Neural cell (in vitro differentiated cells): ENCODE measurements around the gene HIVEP3. TPM values are rescaled to one million over a fixed set of nuclear protein-coding genes. Genes with fewer than 3 reads are reported as not detected.

ENCODE experiments used
- H2AFZ ChIP-seq: fragments of 200-600, 300-800 bp; sonication (generic), shearing (Covaris generic); 2 replicates; pipeline ENCODE4 v1.6.0; 2014; ENCODE audit warnings: low read depth, mild to moderate bottlenecking, antibody characterized with exemption, low read length, moderate library complexity
- H3F3A ChIP-seq: fragments of 200-600 bp; shearing (Covaris generic); 2 replicates; pipeline ENCODE4 v1.6.1; 2016; ENCODE audit warnings: mild to moderate bottlenecking, moderate library complexity, mixed read lengths, antibody characterized with exemption, low read length; ENCODE audit not compliant: insufficient read depth, poor library complexity, severe bottlenecking
- H3K27ac ChIP-seq: fragments of 200-600, 300-800 bp; sonication (generic), shearing (Covaris generic); 2 replicates; pipeline ENCODE4 v1.5.1; 2014; ENCODE audit warnings: mild to moderate bottlenecking, low read length, moderate library complexity
- H3K27me3 ChIP-seq: fragments of 300-800, 200-600 bp; sonication (generic), shearing (Covaris generic); 2 replicates; pipeline ENCODE4 v1.6.0; 2014; ENCODE audit warnings: mild to moderate bottlenecking, low read depth, low read length, moderate library complexity; ENCODE audit not compliant: insufficient read depth
- H3K36me3 ChIP-seq: fragments of 300-800, 200-600 bp; sonication (generic), shearing (Covaris generic); 2 replicates; pipeline ENCODE4 v1.5.1; 2014; ENCODE audit warnings: mild to moderate bottlenecking, antibody characterized with exemption, low read length, moderate library complexity; ENCODE audit not compliant: insufficient read depth
- H3K4me2 ChIP-seq: fragments of 300-800, 200-600 bp; sonication (generic), shearing (Covaris generic); 2 replicates; pipeline ENCODE4 v1.6.0; 2014; ENCODE audit warnings: mild to moderate bottlenecking, low read length
- H3K4me3 ChIP-seq: fragments of 300-800, 200-600 bp; sonication (generic), shearing (Covaris generic); 2 replicates; pipeline ENCODE4 v1.5.1; 2014; ENCODE audit warnings: mild to moderate bottlenecking, low read length, moderate library complexity
- H3K79me2 ChIP-seq: fragments of 200-600 bp; shearing (Covaris generic); replicated peaks from 2 replicates; pipeline ENCODE4 v1.6.0; 2014; ENCODE audit warnings: mild to moderate bottlenecking, low read length, moderate library complexity; ENCODE audit not compliant: insufficient read depth
- H3K9ac ChIP-seq: fragments of 300-800, 200-600 bp; sonication (generic), shearing (Covaris generic); 2 replicates; pipeline ENCODE4 v1.6.1; 2016; ENCODE audit warnings: mild to moderate bottlenecking, low read length, mixed read lengths
- H3K9me2 ChIP-seq: fragments of 200-600 bp; shearing (Covaris generic); 2 replicates; pipeline ENCODE4 v1.6.1; 2016; ENCODE audit warnings: mild to moderate bottlenecking, low read length, mixed read lengths; ENCODE audit not compliant: insufficient read depth
- H3K9me3 ChIP-seq: fragments of 200-600, 300-800 bp; sonication (generic), shearing (Covaris generic); 2 replicates; pipeline ENCODE4 v1.6.1; 2016; ENCODE audit warnings: mild to moderate bottlenecking, mixed run types, low read length, moderate library complexity, mixed read lengths
- H4K20me1 ChIP-seq: fragments of 200-600 bp; shearing (Covaris generic); 2 replicates; pipeline ENCODE4 v1.6.1; 2016; ENCODE audit warnings: mild to moderate bottlenecking, mixed run types; ENCODE audit not compliant: insufficient read depth
- EP300 ChIP-seq: fragments of 450-650 bp; conservative IDR thresholded peaks from 2 replicates; pipeline ENCODE4 v1.6.1; 2014; ENCODE audit warnings: antibody characterized with exemption, mild to moderate bottlenecking, moderate library complexity; ENCODE audit not compliant: poor library complexity, severe bottlenecking
- MXI1 ChIP-seq: fragments of 450-650 bp; conservative IDR thresholded peaks from 2 replicates; pipeline ENCODE4 v1.6.1; 2014; ENCODE audit warnings: antibody characterized with exemption, mild to moderate bottlenecking; ENCODE audit not compliant: poor library complexity, severe bottlenecking
- POLR2AphosphoS5 ChIP-seq: IDR thresholded peaks from 2 replicates; pipeline ENCODE4 v1.6.1; 2012
- RAD21 ChIP-seq: fragments of 450-650 bp; conservative IDR thresholded peaks from 2 replicates; pipeline ENCODE4 v1.6.1; 2014; ENCODE audit warnings: antibody characterized with exemption, mild to moderate bottlenecking, moderate library complexity
- SMC3 ChIP-seq: fragments of 450-650 bp; conservative IDR thresholded peaks from 2 replicates; pipeline ENCODE4 v1.6.1; 2014; ENCODE audit warnings: antibody characterized with exemption, mild to moderate bottlenecking, moderate library complexity; ENCODE audit not compliant: poor library complexity
- TAF1 ChIP-seq: IDR thresholded peaks from 2 replicates; pipeline ENCODE4 v1.6.1; 2012; ENCODE audit warnings: low read depth
- polyA plus RNA-seq: library from polyadenylated mRNA; depleted of rRNA; stranded (reverse); fragments of >200 nt; gene quantifications from 2 replicates; pipeline ENCODE4 v1.2.3, GENCODE V29; 2014
- TF ChIP-seq, protein P1 (sequence below): IDR thresholded peaks from 2 replicates; pipeline ENCODE4 v1.6.1; 2012; ENCODE audit warnings: borderline replicate concordance
- TF ChIP-seq, protein P2 (sequence below): fragments of 450-650 bp; IDR thresholded peaks from 2 replicates; pipeline ENCODE4 v1.5.1; 2014; ENCODE audit warnings: antibody characterized with exemption, mild to moderate bottlenecking, moderate library complexity; ENCODE audit not compliant: poor library complexity, severe bottlenecking

The HIVEP3 gene
- polyA plus RNA-seq, 1 donor from 2014 or later = 2.6 TPM

DNA sequence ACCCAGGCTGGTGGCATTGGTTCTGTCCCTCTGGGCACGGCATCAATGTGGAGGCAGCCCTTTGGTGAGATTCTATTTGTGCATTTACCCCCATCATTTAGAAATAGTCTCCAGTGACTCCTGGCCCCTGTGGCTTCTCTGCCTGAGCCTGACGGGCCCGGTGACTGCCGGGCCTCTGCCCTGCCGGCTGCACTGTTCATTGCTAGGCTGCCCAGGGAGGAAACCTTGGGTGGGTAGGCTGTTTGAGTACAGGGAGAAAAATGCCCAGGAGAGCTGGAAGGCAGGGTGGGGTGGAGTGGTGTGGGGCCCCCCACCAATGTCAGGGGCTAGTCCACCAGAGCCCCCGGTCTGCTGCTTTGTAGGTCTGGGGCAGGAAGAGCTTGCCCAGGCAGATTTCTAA is 410.9 kb downstream of the HIVEP3 start:
- TF ChIP-seq RAD21 (no peak), POLR2AphosphoS5 (no peak), SMC3 (no peak), EP300 (no peak), TAF1 (no peak)
- TF ChIP-seq, protein P1, sequence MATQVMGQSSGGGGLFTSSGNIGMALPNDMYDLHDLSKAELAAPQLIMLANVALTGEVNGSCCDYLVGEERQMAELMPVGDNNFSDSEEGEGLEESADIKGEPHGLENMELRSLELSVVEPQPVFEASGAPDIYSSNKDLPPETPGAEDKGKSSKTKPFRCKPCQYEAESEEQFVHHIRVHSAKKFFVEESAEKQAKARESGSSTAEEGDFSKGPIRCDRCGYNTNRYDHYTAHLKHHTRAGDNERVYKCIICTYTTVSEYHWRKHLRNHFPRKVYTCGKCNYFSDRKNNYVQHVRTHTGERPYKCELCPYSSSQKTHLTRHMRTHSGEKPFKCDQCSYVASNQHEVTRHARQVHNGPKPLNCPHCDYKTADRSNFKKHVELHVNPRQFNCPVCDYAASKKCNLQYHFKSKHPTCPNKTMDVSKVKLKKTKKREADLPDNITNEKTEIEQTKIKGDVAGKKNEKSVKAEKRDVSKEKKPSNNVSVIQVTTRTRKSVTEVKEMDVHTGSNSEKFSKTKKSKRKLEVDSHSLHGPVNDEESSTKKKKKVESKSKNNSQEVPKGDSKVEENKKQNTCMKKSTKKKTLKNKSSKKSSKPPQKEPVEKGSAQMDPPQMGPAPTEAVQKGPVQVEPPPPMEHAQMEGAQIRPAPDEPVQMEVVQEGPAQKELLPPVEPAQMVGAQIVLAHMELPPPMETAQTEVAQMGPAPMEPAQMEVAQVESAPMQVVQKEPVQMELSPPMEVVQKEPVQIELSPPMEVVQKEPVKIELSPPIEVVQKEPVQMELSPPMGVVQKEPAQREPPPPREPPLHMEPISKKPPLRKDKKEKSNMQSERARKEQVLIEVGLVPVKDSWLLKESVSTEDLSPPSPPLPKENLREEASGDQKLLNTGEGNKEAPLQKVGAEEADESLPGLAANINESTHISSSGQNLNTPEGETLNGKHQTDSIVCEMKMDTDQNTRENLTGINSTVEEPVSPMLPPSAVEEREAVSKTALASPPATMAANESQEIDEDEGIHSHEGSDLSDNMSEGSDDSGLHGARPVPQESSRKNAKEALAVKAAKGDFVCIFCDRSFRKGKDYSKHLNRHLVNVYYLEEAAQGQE = no peak
- TF ChIP-seq, protein P2, sequence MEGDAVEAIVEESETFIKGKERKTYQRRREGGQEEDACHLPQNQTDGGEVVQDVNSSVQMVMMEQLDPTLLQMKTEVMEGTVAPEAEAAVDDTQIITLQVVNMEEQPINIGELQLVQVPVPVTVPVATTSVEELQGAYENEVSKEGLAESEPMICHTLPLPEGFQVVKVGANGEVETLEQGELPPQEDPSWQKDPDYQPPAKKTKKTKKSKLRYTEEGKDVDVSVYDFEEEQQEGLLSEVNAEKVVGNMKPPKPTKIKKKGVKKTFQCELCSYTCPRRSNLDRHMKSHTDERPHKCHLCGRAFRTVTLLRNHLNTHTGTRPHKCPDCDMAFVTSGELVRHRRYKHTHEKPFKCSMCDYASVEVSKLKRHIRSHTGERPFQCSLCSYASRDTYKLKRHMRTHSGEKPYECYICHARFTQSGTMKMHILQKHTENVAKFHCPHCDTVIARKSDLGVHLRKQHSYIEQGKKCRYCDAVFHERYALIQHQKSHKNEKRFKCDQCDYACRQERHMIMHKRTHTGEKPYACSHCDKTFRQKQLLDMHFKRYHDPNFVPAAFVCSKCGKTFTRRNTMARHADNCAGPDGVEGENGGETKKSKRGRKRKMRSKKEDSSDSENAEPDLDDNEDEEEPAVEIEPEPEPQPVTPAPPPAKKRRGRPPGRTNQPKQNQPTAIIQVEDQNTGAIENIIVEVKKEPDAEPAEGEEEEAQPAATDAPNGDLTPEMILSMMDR = no peak
- no peaks in the 10 kb centered on the region for H4K20me1 ChIP-seq
- no peak overlapping the region for H3K4me2 ChIP-seq
- no peaks in the 10 kb centered on the region for H3K79me2 ChIP-seq
- no peak overlapping the region for H3K9ac ChIP-seq
- no peak overlapping the region for H2AFZ ChIP-seq
- H3K4me3 ChIP-seq = no peak overlapping the region
- no peaks in the 10 kb centered on the region for H3K9me3 ChIP-seq
- no peaks in the 10 kb centered on the region for H3F3A ChIP-seq
- H3K36me3 ChIP-seq = no peaks in the 10 kb centered on the region
- H3K27me3 ChIP-seq = no peaks in the 10 kb centered on the region
- no peak overlapping the region for H3K27ac ChIP-seq
- no peaks in the 10 kb centered on the region for H3K9me2 ChIP-seq

DNA sequence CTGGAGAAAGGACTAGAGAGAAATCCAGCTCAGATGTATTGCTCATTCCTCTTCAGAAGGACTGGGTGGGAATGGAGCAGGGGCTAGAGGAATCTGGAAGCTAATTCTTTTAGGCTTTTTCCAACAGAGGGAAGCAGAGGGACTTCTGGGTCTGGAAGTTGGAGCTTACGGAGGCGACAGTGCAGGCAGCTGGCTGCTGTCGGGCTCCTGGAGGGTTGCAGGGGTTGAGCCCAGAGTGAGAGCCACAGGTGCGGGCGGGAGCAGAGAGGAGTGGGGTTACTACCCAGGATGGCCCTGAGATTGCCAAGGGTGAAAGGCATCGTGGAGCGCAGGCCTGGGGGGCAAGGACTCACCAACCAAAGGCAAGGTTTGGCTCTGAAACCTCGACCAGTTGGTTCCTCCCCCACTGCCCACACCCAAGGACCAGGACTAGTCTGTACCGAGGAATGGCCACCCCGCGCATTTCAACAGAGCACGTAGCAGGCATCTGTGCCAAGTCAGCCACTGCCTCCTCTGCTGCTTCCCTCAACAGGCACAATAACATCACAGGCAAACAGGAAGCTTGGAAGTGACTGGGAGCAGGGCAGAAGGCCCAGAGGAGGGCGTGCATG is 411.5 kb downstream of the HIVEP3 start:
- H3K4me3 ChIP-seq = no peak overlapping the region
- H3K9ac ChIP-seq = no peak overlapping the region
- no peak overlapping the region for H3K4me2 ChIP-seq
- H3F3A ChIP-seq = no peaks in the 10 kb centered on the region
- no peaks in the 10 kb centered on the region for H3K27me3 ChIP-seq
- no peaks in the 10 kb centered on the region for H4K20me1 ChIP-seq
- no peaks in the 10 kb centered on the region for H3K36me3 ChIP-seq
- H2AFZ ChIP-seq = no peak overlapping the region
- H3K27ac ChIP-seq = no peak overlapping the region
- no peak for TF ChIP-seq SMC3
- TF ChIP-seq MXI1 = no peak
- TF ChIP-seq RAD21 = no peak
- no peak for TF ChIP-seq POLR2AphosphoS5
- no peak for TF ChIP-seq EP300
- no peaks in the 10 kb centered on the region for H3K9me3 ChIP-seq
- H3K9me2 ChIP-seq = no peaks in the 10 kb centered on the region
- no peaks in the 10 kb centered on the region for H3K79me2 ChIP-seq
